ENCODE results near the gene CRB2. TPM values are rescaled to one million over a fixed set of nuclear protein-coding genes. Genes with fewer than 3 reads are reported as not detected.
A peak's percentile ranks its signal among the peaks of the same experiment; 100 is the strongest.

CRB2 gene
- total RNA-seq, 1 donor from 2014 or later, result not detected

DNA sequence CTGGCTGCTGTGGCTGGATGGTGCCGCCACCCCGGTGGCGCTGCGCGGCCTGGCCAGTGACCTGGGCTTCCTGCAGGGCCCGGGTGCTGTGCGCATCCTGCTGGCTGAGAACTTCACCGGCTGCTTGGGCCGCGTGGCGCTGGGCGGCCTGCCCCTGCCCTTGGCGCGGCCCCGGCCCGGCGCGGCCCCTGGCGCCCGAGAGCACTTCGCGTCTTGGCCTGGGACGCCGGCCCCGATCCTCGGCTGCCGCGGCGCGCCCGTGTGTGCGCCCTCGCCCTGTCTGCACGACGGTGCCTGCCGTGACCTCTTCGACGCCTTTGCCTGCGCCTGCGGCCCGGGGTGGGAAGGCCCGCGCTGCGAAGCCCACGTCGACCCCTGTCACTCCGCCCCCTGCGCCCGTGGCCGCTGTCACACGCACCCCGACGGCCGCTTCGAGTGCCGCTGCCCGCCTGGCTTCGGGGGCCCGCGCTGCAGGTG, 17.5 kb downstream of the CRB2 start:
- no peak for ATAC-seq (ENCODE audit: poor library complexity)
- intact Hi-C loops (cut with DNase I), result no loop called here
- DNase-seq, result no peak

DNA sequence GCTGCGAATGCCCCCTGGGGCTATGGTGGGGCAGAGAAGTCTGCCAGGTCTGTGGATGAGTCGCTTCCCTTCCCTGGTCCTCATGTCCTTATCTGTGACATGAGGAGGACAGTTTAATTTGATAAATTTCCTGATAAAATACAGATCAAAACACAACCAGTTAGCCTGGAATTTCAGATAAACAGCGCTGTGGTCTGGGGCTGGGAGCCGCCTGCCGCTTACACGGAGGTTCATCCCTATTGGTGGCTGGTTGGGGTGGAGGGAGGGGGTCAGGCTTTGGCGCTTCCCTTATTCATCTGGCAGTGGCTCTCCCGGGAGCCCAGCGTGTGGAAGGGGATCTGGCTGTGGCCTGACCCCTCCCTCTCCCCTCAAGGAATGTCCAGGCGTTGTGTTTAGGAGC, 17.9 kb downstream of the CRB2 start:
- intact Hi-C loops (cut with DNase I), result no loop called here
- DNase-seq (no peak), ATAC-seq (ENCODE audit: poor library complexity) (no peak)

DNA sequence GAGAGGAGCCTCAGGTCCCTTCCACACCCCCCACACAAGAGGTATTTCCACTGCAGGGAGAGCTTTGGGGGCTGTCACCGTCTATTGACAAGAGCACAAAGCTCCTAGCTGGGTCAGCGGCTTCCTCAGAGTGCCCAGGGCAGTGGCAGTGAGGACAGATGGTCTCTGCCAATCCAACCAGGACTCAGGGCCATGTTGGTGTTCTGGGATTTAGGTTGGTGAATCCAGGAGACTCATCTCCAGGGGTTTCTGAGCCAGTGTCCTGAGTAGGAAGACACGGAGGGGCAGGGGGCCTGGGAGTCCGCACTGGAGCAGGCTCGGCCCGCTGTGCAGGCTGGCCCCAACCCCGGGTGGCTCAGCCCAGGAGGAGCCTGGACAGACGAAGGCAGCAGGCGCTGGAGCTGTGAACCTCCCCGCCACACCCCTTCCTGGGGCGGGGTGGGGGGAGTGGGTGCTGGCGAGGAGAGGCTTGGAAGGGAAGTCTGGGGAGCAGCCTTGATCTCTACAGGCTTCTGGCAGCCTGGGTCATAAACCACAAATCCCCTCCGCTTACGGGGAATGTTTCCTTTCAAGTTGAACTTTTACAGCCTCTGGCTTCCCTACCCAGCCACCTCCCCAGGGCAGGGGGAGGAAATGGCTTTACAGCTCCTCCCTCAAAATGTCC, 19.6 kb downstream of the CRB2 start:
- intact Hi-C loops (cut with DNase I), result no loop called here
- ATAC-seq (ENCODE audit: poor library complexity), result peak; percentile 30
- DNase-seq, result no peak

DNA sequence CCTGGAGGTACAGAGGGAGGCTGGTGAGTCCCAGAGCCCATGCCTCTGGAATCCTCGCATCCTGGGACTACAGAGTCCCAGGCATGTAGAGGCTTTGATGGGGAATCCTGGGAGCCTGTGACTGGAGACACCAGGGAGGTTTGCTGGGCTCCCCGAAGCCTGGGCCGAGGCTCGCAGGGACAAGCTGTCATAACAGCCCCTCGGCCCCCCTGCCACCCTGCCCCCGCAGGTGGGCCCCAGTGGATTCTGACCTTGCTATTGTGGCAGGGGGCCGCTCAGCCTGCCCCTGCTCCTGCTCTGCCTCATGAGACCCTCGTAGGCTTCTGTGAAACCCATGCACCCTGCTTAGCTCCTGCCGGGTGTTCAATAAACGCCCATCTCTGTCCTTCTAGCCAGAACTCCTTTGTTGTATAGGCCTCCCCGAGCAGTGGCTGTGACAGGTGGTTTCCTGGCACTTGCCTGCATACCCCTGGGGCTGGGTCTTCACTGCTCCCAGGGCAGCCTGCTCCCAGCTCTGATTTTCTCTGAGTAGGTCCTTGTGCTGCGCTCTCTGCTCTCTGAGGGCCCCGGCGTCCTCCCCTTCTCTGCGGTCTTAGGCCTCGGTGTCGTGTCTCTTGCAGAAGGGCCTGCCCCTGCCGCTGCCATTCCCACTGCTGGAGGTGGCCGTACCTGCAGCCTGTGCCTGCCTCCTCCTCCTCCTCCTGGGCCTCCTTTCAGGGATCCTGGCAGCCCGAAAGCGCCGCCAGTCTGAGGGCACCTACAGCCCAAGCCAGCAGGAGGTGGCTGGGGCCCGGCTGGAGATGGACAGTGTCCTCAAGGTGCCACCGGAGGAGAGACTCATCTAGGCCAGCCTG, 20.4 kb downstream of the CRB2 start:
- intact Hi-C loops (cut with DNase I), result no loop called here
- no peak for ATAC-seq (ENCODE audit: poor library complexity)
- no peak for DNase-seq

DNA sequence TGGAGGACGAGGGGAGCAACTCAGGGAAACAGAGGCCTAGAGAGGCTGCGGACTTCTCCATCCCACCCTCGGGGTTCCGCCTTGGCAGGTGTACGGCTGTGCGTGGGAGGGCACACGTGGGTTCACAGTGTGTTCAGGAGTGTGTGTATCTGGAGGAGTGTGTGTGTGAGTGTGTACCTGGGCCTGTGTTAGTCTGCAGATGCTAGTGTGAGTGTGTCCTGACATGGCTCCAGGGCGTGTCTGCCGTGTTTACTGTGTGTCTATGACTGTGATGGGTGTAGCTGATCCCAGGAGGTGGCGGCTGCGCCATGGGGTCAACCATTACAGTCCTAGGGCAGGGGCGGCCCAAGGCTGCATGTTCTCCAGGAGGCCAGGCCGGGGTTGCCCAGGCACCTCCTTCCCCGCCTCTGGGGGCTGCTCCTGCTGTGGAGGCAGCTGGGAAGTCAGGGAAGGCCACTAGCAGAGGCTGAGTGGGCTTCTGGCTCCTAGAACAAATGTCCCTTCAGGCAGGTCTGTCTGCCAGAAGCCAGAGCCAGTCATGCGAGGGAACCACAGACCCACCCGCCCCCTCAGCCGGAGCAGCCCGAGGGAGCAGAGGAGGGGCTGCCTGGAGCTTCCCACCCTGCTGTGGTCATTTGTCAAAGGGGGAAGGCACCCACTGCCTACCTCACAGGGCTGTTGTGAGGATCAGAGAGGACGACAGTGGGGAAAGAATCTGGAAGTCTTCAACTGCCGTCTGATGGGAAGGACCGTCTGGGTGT, 21.4 kb downstream of the CRB2 start:
- ATAC-seq (ENCODE audit: poor library complexity) (peak; percentile 11), DNase-seq (no peak)
- intact Hi-C loops (cut with DNase I), result no loop called here

DNA sequence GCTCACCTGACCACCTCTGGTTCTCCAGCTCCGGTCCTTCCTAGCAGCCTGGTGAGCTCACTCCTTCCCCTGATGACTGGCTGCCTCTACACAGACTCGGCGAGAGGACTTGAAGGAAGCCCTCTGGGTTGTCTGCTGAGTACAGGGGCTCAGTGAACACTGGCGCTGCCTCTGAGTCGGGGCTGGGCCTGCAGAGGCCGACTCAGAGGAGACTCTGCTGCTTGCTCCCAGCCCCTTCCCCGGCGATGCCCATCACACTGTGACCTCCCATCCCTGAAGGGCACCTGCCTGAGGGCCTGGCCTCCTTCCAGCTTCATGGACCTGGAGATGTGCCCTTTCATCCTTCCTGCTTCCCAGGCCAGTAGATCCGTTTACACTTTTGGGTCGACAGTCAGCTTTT, 22.0 kb downstream of the CRB2 start:
- intact Hi-C loops (cut with DNase I), result no loop called here
- ATAC-seq (ENCODE audit: poor library complexity) (no peak), DNase-seq (no peak)

DNA sequence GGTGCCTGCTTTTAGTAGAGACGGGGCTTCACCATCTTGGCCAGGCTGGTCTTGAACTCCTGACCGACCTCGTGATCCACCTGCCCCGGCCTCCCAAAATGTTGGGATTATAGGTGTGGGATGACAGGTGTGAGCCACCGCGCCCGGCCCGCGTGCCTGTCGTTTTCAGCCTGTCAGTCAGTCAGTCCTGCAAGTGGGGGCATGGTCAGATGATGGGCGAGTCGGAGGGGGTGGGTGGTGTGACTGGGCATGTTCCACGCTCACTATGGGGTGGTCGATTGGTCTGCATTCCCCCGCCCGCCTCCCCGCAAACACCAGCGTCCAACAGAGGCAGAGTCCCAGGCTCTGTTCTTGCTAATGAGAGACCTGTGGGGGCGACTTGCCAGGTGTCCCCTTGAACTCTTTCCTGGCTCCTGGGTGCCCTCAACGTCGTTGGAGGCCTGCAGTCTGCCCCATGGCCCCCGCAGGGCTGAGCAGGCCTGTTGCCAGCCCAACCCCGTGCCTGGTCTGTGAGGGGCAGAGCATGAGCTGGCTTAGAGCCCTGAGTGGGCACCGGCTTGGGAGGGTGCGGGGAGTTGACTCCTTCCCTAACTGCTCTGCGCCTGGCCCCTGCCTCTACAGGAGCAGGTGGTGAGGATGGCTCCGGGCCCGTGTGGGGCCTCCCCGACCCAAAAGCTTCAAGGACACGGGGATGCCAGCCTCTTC, 23.1 kb downstream of the CRB2 start:
- no peak for ATAC-seq (ENCODE audit: poor library complexity)
- intact Hi-C loops (cut with DNase I), result no loop called here
- DNase-seq, result no peak

DNA sequence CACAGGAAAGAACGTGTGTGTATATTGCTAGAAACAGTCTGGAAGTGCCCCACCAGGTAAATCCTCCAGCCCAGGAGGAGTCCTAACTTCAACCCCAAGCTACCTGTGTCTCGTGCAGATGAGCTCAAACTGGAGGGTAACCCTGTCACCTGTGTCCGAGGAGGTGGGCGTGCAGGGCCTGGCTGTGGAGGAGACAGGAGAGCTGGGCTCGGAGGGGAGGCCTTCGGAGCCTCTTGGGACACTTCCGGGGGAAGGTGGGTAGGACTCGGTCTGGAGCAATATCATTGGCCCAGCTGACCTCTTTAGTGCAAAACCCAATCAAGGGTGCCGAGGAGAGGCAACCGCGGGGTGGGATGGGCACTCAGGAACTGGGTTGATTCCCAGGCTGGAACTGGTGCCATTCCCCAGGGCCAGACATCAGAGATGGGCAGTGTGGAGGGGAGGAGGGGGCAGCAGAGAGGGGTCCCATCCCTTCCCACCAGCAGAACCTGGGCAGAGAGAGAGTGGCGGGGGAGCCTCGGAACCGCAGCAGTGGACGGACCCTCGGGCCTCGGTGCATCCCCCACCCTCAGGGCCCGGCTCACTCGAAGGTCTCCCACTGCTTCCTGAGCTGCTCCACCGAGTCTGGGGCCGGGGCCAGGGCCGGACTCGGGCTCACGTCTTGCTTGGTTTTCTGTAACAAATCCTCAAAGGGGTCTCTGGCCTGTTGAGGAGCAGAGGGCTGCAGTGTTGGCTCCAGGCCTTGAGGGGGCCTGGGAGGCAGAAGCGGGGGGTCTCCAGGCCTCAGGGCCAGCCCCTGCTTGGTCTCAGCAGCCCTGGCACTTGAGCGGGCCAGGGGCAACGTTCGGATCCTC, 25.1 kb downstream of the CRB2 start:
- DNase-seq, result no peak
- intact Hi-C loops (cut with DNase I), result no loop called here
- no peak for ATAC-seq (ENCODE audit: poor library complexity)

DNA sequence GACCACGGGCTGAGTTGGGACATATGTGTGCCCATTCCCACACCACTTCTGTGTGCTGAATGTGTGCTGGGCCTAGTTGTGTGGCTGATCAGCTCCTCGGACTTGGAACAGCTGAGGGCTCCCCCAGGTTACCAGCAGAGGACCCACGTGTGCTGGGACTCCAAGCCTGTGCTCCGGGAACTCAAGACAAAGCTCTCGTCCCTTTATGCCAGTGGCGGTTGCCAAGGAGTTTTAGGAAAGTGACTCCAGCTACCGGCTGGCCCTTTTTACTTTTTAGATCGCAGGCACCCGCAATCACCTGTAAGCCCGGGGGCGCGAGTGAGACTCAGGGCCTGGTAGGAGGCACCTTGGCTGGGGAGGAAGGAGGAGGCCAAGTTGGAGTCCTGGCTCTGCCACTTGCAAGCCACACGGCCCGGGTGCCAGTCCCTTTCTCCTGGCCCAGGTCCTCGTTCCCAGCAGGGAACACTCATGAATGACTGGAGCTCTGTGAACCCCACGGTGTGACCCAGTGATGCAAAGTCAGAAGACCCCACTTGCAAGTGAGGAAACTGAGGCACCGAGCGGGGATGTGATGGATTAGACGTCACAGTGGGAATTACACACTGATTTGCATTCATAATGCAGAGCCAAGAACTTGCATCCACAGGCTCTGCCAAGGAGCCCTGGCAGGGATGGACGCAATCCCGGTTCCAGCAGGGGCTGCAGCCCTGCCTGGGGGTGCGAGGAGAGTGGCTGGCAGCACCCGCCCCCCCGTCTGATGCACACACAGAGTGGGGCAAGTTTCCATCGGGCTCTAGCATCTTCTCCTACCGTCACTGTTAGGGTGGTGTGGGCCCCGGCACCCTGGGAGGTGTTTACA, 26.9 kb downstream of the CRB2 start:
- ATAC-seq (ENCODE audit: poor library complexity) (no peak), DNase-seq (no peak)
- intact Hi-C loops (cut with DNase I), result no loop called here

DNA sequence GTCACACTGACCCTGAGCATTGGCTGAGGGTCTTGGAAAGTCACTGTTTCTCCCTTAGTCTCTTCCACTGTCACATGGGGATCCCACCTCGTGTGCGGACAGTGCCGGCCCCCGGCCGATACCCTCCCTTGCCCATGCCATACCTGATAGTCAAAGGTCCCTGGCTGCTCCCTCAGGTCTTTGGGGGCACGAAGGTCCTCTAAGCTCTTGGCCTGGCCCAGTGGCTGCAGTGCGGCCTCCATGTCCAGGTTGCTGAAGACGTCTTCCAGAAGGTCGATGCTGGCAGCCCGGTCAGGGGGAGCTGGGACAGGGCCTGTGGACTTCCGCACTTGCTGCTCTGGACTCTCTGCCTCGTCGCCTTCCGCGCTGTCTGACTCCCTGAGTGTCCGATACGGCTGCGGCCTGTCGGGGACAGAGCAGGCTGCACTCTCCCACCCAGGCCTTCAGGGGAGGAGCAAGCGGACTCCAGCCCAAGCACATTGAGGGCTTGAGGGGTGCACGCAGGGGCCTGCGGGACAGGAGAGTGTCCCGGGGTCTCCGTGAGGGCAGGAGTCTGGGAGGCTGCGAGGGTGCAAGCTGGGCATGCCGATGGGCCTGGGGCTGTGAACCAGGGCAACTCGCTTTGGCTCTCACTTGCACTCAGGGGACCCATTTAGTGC, 27.6 kb downstream of the CRB2 start:
- intact Hi-C loops (cut with DNase I), result no loop called here
- DNase-seq (no peak), ATAC-seq (ENCODE audit: poor library complexity) (no peak)

DNA sequence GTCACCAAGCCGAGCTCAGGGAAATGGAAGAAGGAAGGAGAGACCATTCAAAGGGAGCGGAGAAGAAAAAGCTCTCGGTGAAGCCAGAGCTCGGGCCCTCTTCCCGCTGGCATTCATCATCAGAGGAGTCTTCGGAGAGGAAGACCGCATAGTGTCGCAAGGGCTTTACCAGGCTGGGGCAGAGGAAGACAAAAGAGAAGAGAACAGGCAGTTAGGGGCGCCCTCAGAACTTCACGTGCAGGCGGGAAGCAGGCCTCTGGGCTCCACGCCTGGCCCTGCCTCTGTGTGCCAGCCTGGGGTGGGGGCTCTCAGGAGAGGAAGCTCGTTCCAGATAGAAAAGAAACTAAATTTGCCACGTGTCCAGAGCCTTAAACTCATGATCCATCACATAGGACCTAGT, 31.7 kb downstream of the CRB2 start:
- intact Hi-C loops (cut with DNase I), result no loop called here
- DNase-seq, result no peak
- ATAC-seq (ENCODE audit: poor library complexity), result no peak

DNA sequence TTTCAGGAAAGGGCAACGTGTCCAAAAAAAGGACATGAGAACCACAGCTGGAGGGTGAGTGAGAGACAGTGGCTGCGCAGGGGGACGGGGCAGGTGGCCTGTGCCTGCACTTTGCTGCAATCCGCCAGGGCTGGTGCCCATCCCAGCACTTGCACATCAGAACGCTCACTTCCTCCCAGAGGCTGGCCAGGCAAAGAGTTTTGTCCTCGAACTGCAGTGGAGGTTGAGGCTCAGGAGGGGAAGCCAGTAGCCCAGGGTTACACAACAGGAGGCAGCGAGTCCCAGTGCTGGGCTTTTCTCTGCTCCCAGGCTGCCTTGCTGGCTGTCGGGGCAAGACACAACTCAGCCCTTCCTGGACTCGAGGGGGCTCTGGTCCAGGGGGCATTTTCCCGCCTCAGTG, 33.1 kb downstream of the CRB2 start:
- intact Hi-C loops (cut with DNase I), result no loop called here
- DNase-seq (no peak), ATAC-seq (ENCODE audit: poor library complexity) (no peak)

DNA sequence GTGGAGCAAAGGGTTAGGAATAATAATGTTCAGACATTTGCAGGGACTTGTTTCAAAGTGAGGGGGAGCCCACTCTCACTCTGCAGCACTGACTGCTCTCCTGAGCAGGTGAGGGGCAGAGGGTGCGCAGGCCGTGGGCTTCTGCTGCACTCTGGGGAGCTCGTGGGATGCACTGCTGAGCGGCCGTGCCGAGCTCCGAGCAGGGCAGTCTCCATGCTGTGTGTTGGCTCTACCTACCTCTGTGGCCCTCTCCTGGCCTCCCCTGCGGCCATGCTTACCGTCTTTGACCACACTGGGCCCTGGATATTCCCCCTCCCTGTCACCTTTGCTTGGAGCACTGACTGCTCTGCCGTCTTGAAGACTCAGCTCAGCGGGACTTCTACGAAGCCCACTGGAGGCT, 33.7 kb downstream of the CRB2 start:
- DNase-seq (no peak), ATAC-seq (ENCODE audit: poor library complexity) (no peak)
- intact Hi-C loops (cut with DNase I), result no loop called here

DNA sequence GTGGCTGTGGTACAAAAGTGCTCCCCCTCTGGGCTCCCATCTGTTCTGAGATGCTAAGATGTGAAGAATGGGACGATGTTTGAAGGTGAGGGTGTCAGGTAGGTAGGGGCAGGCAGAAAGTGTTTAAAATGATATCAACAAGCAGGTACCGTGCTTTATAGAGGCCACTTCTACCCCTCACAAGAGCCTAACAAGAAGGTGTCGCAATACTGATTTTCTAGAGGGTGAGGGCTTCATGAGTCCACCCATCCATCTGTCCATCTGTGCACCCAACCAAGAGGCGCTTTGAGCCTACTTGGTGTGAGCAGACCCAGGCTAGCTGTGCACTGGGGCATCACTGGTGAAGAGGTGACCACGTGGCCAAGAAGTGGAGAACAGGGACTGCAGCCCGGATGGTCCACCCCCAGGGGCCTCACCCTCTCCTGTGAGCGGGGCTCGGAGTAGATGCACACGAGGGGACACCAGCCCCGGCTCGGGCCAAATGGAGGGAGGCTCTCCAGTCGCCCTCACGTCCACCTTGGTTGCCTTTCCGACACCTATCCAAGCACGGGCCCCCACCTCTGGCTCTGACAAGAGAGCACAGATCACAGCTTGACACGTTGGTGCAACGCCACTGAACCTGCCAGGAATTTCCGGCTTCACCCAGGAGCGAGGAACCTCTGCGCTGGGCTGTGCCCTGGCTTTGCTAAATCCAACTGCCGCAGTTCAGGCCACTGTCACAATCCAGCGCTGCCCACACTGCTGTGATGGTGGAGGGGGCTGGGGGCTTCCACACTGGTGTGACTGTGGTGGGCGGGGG, 34.5 kb downstream of the CRB2 start:
- no peak for ATAC-seq (ENCODE audit: poor library complexity)
- no peak for DNase-seq
- intact Hi-C loops (cut with DNase I), result no loop called here

DNA sequence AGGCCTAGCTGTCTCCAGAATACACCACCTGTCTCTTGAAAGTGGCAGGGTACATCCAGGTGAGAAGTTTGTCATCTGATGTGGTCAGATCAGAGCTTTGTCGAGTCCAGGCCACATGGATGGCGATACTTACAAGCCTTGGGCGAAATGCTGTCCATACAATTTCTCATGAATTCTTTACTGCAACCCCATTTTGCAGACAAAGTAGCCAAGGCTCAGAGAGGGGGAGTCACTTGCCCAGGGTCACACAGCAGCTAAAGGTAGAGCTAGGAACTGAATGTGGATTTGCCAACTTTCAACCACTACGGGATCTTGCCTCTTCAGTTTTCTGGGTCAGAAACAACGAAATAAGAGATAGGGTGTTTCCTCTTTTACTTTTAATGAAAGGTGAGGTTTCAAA, 35.2 kb downstream of the CRB2 start:
- intact Hi-C loops (cut with DNase I), result no loop called here
- no peak for DNase-seq
- no peak for ATAC-seq (ENCODE audit: poor library complexity)

DNA sequence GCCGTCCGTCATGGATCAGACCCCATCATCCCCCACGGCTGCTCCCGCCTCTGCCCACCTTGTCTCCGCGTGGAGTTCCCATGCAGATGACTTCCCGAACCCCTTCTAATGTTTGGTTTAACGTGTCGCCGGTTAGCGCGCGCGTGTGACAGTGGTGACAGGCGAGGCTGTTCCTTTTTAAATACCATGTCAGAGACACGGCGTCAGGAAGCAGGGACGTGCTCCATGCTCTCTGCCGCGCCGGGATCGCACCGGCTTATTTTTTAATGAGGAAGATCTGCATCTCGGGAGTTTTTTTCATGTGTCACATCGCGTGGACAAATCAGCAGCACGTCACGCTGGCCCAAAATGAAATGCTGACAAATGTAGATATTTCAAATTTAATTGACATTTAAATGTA, 35.9 kb downstream of the CRB2 start:
- no peak for ATAC-seq (ENCODE audit: poor library complexity)
- no peak for DNase-seq

More for the DNA sequence above, 35.9 kb downstream of the CRB2 start:
- intact Hi-C loops (cut with DNase I), result no loop called here
